OCI-LY1 (cell line): ENCODE results near the gene ETV3L.

ENCODE experiments used
- H2AFZ ChIP-seq: fragments of 200-600 bp; sonication (generic), shearing (Covaris generic); 2 replicates; pipeline ENCODE4 v1.6.0; 2014; ENCODE audit warnings: antibody characterized with exemption, mild to moderate bottlenecking, low read length
- H3F3A ChIP-seq: fragments of 200-600 bp; sonication (generic), shearing (Covaris generic); 2 replicates; pipeline ENCODE4 v1.6.0; 2014; ENCODE audit warnings: mild to moderate bottlenecking, antibody characterized with exemption, low read length, moderate library complexity; ENCODE audit not compliant: insufficient read depth
- H3K27ac ChIP-seq: fragments of 200-600 bp; sonication (generic); 2 replicates; pipeline ENCODE4 v1.5.1; 2014; ENCODE audit warnings: low read length, mixed run types, mild to moderate bottlenecking, low read depth; ENCODE audit not compliant: poor library complexity, severe bottlenecking
- H3K27me3 ChIP-seq: fragments of 200-600 bp; sonication (generic); 2 replicates; pipeline ENCODE4 v1.6.0; 2014; ENCODE audit warnings: antibody characterized with exemption, mild to moderate bottlenecking, low read length, moderate library complexity; ENCODE audit not compliant: insufficient read depth
- H3K36me3 ChIP-seq: fragments of 200-600 bp; sonication (generic); 2 replicates; pipeline ENCODE4 v1.6.1; 2014; ENCODE audit warnings: mild to moderate bottlenecking, antibody characterized with exemption, low read length, moderate library complexity, mixed read lengths; ENCODE audit not compliant: insufficient read depth
- H3K4me1 ChIP-seq: fragments of 200-600 bp; sonication (generic); 2 replicates; pipeline ENCODE4 v1.5.1; 2014; ENCODE audit warnings: mild to moderate bottlenecking, low read length, moderate library complexity; ENCODE audit not compliant: insufficient read depth, severe bottlenecking
- H3K4me2 ChIP-seq: fragments of 200-600 bp; sonication (generic), shearing (Covaris generic); 2 replicates; pipeline ENCODE4 v1.6.1; 2014; ENCODE audit warnings: low read length
- H3K4me3 ChIP-seq: fragments of 200-600 bp; sonication (generic); 2 replicates; pipeline ENCODE4 v1.5.1; 2014; ENCODE audit warnings: low read length, low read depth, mild to moderate bottlenecking, mixed read lengths; ENCODE audit not compliant: poor library complexity, severe bottlenecking
- H3K79me2 ChIP-seq: fragments of 200-600 bp; shearing (Covaris generic); 2 replicates; pipeline ENCODE4 v1.6.1; 2016; ENCODE audit warnings: mixed run types, low read length, mixed read lengths; ENCODE audit not compliant: insufficient read depth
- H3K9ac ChIP-seq: fragments of 200-600 bp; sonication (generic), shearing (Covaris generic); 2 replicates; pipeline ENCODE4 v1.6.1; 2014; ENCODE audit warnings: mild to moderate bottlenecking, low read length, mixed read lengths
- H3K9me2 ChIP-seq: fragments of 200-600 bp; sonication (generic), shearing (Covaris generic); 2 replicates; pipeline ENCODE4 v1.6.1; 2014; ENCODE audit warnings: low read depth, mild to moderate bottlenecking, low read length, mixed read lengths
- H3K9me3 ChIP-seq: fragments of 200-600 bp; shearing (Covaris generic); 2 replicates; pipeline ENCODE4 v1.6.1; 2014; ENCODE audit warnings: low read length, mixed read lengths
- H4K20me1 ChIP-seq: fragments of 200-600 bp; sonication (generic), shearing (Covaris generic); 2 replicates; pipeline ENCODE4 v1.6.0; 2016; ENCODE audit warnings: mild to moderate bottlenecking, low read length; ENCODE audit not compliant: insufficient read depth
- CTCF ChIP-seq: fragments of 200-600 bp; sonication (generic), shearing (Covaris generic); IDR thresholded peaks from 2 replicates; pipeline ENCODE4 v1.5.1; 2017; ENCODE audit warnings: mild to moderate bottlenecking, antibody characterized with exemption, low read length, moderate library complexity, mixed read lengths
- EZH2 ChIP-seq: fragments of 200-600 bp; sonication (generic), shearing (Covaris generic); IDR thresholded peaks from 2 replicates; pipeline ENCODE4 v1.8.0; 2017; ENCODE audit warnings: borderline replicate concordance, mixed run types, mild to moderate bottlenecking, antibody characterized with exemption, low read length, moderate library complexity, mixed read lengths

ETV3L gene

DNA sequence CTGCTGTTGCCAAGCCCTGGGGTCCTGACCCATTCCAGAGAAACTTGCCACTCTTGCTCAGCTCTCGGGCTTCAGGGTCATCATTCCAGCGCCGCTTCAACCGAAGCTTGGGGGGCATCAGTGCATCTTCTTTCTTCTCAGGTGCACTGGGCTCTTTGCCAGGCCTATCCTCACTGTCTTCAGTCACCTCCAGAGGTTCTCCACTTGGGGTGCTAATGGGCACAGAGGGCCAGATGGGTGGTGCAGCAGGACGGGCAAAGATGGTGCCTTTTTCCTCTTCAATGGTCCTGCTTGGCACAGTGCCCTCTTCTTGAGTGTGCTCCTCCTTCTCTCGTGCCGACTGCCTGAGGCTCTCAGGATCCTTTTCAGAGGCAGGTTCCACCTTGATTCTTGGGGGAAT lies 25.2 kb upstream of the ETV3L start:
- Histone ChIP-seq H3K4me2 (no peak overlapping the region), H4K20me1 (no peaks in the 10 kb centered on the region), H3K9me3 (no peaks in the 10 kb centered on the region), H3K9ac (no peak overlapping the region), H3K79me2 (no peaks in the 10 kb centered on the region), H3K27me3 (no peaks in the 10 kb centered on the region), H3K4me3 (no peak overlapping the region), H2AFZ (no peak overlapping the region), H3K4me1 (no peaks in the 10 kb centered on the region), H3K27ac (no peak overlapping the region), H3F3A (no peaks in the 10 kb centered on the region), H3K9me2 (no peaks in the 10 kb centered on the region), H3K36me3 (peaks cover 57% of the 10 kb centered on the region)
- TF ChIP-seq CTCF (peak; percentile 17; the same call in 1 of the 2 replicates), EZH2 (no peak)

GRCh38 chr1:157119448-157119847 lies 19.8 kb upstream of the ETV3L start:
- Histone ChIP-seq H3K27me3 (no peaks in the 10 kb centered on the region), H3K9me3 (no peaks in the 10 kb centered on the region), H2AFZ (no peak overlapping the region), H3K4me3 (no peak overlapping the region), H4K20me1 (no peaks in the 10 kb centered on the region), H3K9me2 (no peaks in the 10 kb centered on the region), H3K4me1 (no peaks in the 10 kb centered on the region), H3K9ac (no peak overlapping the region), H3K4me2 (no peak overlapping the region), H3K27ac (no peak overlapping the region), H3F3A (no peaks in the 10 kb centered on the region), H3K79me2 (no peaks in the 10 kb centered on the region), H3K36me3 (peaks cover 15% of the 10 kb centered on the region; the same call in 1 of the 2 replicates)
- TF ChIP-seq EZH2, result no peak
- no peak for TF ChIP-seq CTCF

GRCh38 chr1:157119008-157119407 lies 19.4 kb upstream of the ETV3L start:
- Histone ChIP-seq H2AFZ (no peak overlapping the region), H3K79me2 (no peaks in the 10 kb centered on the region), H3K4me1 (no peaks in the 10 kb centered on the region), H3K36me3 (peaks cover 15% of the 10 kb centered on the region; the same call in 1 of the 2 replicates), H3K27me3 (no peaks in the 10 kb centered on the region), H4K20me1 (no peaks in the 10 kb centered on the region), H3K9ac (no peak overlapping the region), H3F3A (no peaks in the 10 kb centered on the region), H3K4me2 (no peak overlapping the region), H3K9me2 (no peaks in the 10 kb centered on the region), H3K4me3 (no peak overlapping the region), H3K27ac (no peak overlapping the region), H3K9me3 (no peaks in the 10 kb centered on the region)
- no peak for TF ChIP-seq EZH2
- no peak for TF ChIP-seq CTCF
